NCI-H146 treated with DMSO at 0.1 percent for 48 hours (cell line): ENCODE results near the gene AUTS2.
"Not testable (repeated sequence)": the region's sequence is repeated elsewhere in the genome, so short reads cannot be mapped to it uniquely, and the experiment has no call there.

ENCODE experiments used
- DNase-seq: peaks from one replicate; lab custom pipeline; 2025; ENCODE audit not compliant: unreplicated experiment; lab: John Stamatoyannopoulos, UW

The AUTS2 gene

DNA sequence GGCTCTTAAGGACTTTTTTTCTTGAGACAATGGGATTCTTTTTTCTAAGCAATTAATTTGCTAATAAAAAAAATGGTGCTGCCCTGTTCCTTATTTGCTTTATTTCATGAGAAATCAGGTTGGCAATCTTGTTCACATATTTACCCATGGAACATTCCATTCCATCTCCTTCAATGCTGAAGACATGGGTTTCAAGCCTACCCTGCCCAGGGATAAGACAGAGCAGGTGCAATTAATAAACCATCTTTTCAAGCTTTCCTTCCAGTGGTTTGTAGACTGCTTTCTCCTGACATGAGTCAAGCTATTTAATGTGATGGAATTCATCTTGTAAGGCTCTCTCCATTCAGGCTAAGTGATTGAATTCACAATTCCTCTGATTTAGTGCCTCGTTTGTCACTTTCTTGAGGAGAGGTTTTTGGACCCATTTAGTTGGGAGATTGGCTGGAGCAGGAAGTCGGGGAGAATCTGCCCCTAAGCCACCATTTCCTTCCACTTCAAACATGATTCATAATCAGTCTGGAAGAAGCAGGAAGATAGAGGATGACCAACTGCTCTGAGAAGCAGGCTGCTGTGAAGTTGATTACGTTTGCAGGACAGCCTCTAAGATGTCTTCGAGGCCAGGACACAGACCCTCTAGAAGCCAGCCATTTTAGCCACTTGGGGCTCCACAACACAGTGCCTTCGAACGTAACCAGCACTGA is 981.3 kb downstream of the AUTS2 start:
- no peak for DNase-seq

- DNase-seq = no peak
Measured at GRCh38 chr7:70580161-70580560, 981.9 kb downstream of the AUTS2 start.

DNA sequence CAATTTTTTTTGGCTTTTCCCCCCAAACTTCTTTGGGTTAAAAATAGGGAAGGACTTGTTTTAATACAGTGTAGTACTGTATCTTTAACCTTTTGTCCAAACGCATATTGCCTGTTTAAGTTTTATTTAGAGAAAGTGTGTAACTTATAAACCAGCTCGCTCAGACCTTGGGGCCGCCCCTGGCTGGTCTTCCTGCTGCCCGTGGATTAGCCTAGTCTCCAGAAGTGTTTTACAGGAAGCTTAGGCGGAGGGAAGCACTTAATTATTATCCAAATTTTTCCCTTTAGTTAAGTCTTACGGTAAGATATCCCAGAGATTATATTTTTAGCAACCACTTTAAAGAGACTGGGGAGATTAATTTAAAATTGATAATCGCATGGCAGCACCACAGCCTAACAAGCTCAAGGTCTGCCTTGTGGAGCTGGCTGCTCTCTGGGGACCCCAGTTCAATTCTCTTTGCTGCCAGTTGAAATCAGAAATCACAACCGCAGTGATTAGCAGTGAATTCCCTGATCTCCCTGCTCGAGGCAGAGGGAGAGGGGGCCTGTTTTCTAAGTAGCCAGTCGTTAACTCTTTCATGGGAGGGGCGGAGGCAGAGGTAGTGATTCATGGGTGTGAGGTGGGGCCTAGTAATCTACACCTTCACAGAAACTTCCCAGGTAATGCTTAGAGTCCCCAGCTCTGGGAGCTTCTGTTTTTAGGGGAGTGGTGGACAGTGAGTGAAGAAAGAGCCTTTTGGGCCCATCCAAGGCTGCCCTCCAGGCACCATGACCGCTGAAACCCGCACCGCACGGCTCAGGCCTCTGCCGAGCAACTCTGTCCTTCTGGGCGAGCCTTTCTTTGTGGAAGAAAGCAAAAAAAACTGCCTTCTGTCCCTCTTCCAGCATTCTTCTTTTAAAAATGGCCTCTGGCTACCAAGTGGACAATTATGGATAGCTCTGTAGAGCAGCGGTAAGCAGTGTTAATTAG is 984.9 kb downstream of the AUTS2 start:
- no peak for DNase-seq

- DNase-seq = no peak
Measured at GRCh38 chr7:70583965-70584883, 985.9 kb downstream of the AUTS2 start.

DNA sequence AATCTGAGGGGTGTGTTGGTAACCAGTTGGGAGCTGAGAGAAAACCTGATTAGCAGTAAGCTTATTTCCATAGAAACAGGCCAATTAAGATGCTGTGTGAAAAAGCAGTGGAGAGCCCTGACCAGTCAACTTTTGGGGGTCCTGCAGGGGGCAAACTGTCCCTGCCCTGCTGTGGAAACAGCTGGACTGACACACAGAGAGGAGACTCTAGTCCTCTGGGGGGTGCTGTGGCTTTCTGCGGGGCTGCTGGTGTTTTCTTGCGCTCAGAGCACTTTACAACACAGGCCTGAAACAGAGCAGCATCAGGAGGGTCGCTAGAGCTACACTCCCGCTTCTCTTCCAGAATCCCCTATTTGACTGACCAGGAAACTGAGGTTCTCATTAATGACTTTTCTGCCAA is 986.8 kb downstream of the AUTS2 start:
- DNase-seq = no peak

GRCh38 chr7:70586822-70587221 is 988.5 kb downstream of the AUTS2 start:
- DNase-seq = no peak

- no peak for DNase-seq
Measured at GRCh38 chr7:70587739-70588138, 989.5 kb downstream of the AUTS2 start.

GRCh38 chr7:70588191-70588921 is 990.1 kb downstream of the AUTS2 start:
- no peak for DNase-seq

- no peak for DNase-seq
Measured at GRCh38 chr7:70589010-70589409, 990.7 kb downstream of the AUTS2 start.

- no peak for DNase-seq
Measured at GRCh38 chr7:70589590-70589989, 991.3 kb downstream of the AUTS2 start.

- DNase-seq = no peak
Measured at GRCh38 chr7:70590126-70590854, 992.0 kb downstream of the AUTS2 start.

DNA sequence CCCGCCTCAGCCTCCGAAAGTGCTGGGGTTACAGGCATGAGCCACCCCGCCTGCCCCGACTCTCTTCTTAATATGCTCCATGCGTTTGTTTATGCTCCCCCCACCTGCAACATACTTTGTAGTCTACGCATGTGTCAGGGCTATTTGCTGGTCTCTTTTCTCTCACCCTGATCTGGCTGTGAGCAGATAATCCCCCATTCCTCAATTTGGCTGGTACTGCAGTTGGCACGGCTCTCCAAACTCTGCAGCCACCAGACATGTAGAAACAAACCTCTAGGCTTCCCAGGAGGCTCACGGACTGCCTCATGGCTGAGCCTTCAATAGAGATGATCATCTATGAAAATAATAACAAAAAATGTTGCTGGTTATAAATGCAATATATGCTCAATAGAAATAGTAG is 993.4 kb downstream of the AUTS2 start:
- no peak for DNase-seq

GRCh38 chr7:70592171-70592570 is 993.9 kb downstream of the AUTS2 start:
- no peak for DNase-seq

DNA sequence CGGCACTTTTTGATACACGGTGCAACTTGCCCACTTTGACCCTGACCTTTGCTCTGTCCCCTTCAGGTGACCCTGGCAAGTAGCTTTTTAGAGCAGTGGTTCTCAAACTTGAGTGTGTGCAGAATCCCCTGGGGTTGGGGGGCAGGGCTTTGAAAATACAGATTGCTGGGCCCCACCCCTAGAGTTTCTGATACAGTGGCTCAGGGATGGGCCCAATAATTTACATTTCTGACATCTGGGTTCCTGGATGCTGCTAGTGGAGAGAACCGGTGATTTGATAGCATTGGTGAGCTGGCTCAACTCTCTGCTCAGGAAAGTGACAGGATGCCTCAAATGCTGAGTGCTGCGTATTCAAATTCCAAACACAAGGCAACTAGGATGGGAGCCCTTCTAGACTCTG is 995.9 kb downstream of the AUTS2 start:
- DNase-seq = no peak

GRCh38 chr7:70594885-70595284 is 996.6 kb downstream of the AUTS2 start:
- DNase-seq = not testable (repeated sequence)

GRCh38 chr7:70595370-70595754 is 997.1 kb downstream of the AUTS2 start:
- DNase-seq = no peak

- peak; percentile 45 for DNase-seq
Measured at GRCh38 chr7:70595755-70596597, 997.7 kb downstream of the AUTS2 start.

DNA sequence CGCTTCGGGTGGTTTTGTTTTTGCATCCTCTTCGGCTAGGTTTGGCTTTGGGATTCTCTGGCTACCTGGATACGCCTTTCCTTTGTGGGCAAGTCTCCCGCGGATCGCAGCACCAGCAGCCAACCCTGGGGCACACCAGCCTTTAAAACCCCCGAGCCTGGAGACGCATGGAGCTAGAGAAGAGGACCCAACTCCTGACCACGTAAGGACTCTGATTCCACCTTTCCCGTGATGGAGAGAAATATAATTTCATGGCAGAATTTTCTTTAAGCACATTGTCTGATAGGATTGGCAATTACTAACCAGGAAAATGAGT is 998.3 kb downstream of the AUTS2 start:
- DNase-seq = no peak

GRCh38 chr7:70597066-70597465 is 998.8 kb downstream of the AUTS2 start:
- DNase-seq = no peak
